ENCODE data around the gene IFITM1. TPM values are rescaled to one million over a fixed set of nuclear protein-coding genes. Genes with fewer than 3 reads are reported as not detected.
A peak's percentile ranks its signal among the peaks of the same experiment; 100 is the strongest.

Gene IFITM1
- total and polyA plus RNA-seq, 2 of the 8 experiments (the other 6 are each of a cell fraction or from before 2014, with no cell fraction given): 394 to 1,464 TPM

GRCh38 chr11:355581-356458 is 42.0 kb downstream of the IFITM1 start (continued):
- TF ChIP-seq CREB1 (IDR thresholded peaks at IDR 0.05) (no peak; the same call in 1 of the 2 replicates), CBX5 (IDR thresholded peaks at IDR 0.05; ENCODE audit: low read depth, low read length) (no peak), ZNF274 (IDR thresholded peaks at IDR 0.05; ENCODE audit: borderline replicate concordance, extremely low read depth, low read length) (no peak), SP2 (IDR thresholded peaks at IDR 0.05; ENCODE audit: low read length) (no peak), FOSL1 (IDR thresholded peaks at IDR 0.05; ENCODE audit: insufficient read depth, low read depth, low read length) (no peak), RAD21 (IDR thresholded peaks at IDR 0.05 in 1 of 2, conservative IDR thresholded peaks at IDR 0.05 in 1 of 2; ENCODE audit: low read depth in 2 of 2, low read length in 2 of 2) (peak in 1 of 2 experiments; percentile 6; a peak in 2 of 4 replicates), RBBP5 (IDR thresholded peaks at IDR 0.05; ENCODE audit: borderline replicate concordance, low read depth, low read length) (no peak), TAF7 (optimal IDR thresholded peaks at IDR 0.05; ENCODE audit: borderline replicate concordance, low read depth, low read length) (no peak), KDM1A (IDR thresholded peaks at IDR 0.05; ENCODE audit: borderline replicate concordance, low read length) (no peak), POLR2AphosphoS5 (IDR thresholded peaks at IDR 0.05; ENCODE audit: low read depth, low read length) (no peak), NANOG (IDR thresholded peaks at IDR 0.05; ENCODE audit: insufficient read depth, low read depth, low read length, poor library complexity, severe bottlenecking) (peak; percentile 37), CHD2 (IDR thresholded peaks at IDR 0.05; ENCODE audit: low read length) (peak; percentile 56; the same call in 1 of the 2 replicates), USF2 (IDR thresholded peaks at IDR 0.05; ENCODE audit: low read length) (no peak), HDAC2 (IDR thresholded peaks at IDR 0.05; ENCODE audit: borderline replicate concordance in 1 of 2, low read depth in 2 of 2, low read length in 2 of 2) (peak; percentile 31 to 81; a peak in 2 of 4 replicates), RFX5 (IDR thresholded peaks at IDR 0.05; ENCODE audit: borderline replicate concordance, low read depth, low read length) (no peak), MAFK (IDR thresholded peaks at IDR 0.05; ENCODE audit: low read depth, low read length) (no peak), SIN3A (conservative IDR thresholded peaks at IDR 0.05 in 1 of 2, IDR thresholded peaks at IDR 0.05 in 1 of 2; ENCODE audit: low read depth in 1 of 2, low read length in 2 of 2) (peak in 1 of 2 experiments; percentile 15; a peak in 1 of 4 replicates), JUN (IDR thresholded peaks at IDR 0.05; ENCODE audit: low read depth, low read length) (no peak), KDM4A (IDR thresholded peaks at IDR 0.05; ENCODE audit: low read depth, low read length, severe bottlenecking) (no peak), EP300 (IDR thresholded peaks at IDR 0.05; ENCODE audit: borderline replicate concordance in 1 of 2, low read depth in 2 of 2, low read length in 2 of 2) (0 out of 3 replicates have a peak, but pooled peaks of 1 of the 2 experiments have one; percentile 57), BACH1 (IDR thresholded peaks at IDR 0.05; ENCODE audit: low read length) (peak; percentile 73)
